ENCODE data around the gene ADRA2C.

GRCh38 chr4:3781997-3782930 lies 16.1 kb downstream of the ADRA2C start:
- TF ChIP-seq CTCF (IDR thresholded peaks at IDR 0.05), result no peak
- TF ChIP-seq EP300 (IDR thresholded peaks at IDR 0.05), result no peak
- no peak for TF ChIP-seq POLR2A (IDR thresholded peaks at IDR 0.05)
- TF ChIP-seq POLR2AphosphoS5 (IDR thresholded peaks at IDR 0.05), result no peak

Data from sigmoid colon (tissue), 4 donors.